CD14-positive monocyte (primary cell): ENCODE results near the gene CCNY. TPM values are rescaled to one million over a fixed set of nuclear protein-coding genes. Genes with fewer than 3 reads are reported as not detected.

Experiments used
- DNase-seq, 3 donors: peaks; one replicate each; pipeline ENCODE4 v3.0.0-alpha.2; 2011 to 2022
- H2AFZ ChIP-seq: 2 replicates; pipeline ENCODE4 v1.6.0; 2012; ENCODE audit warnings: mild to moderate bottlenecking, low read depth, low read length, inconsistent platforms; ENCODE audit not compliant: insufficient read depth, poor library complexity, severe bottlenecking
- H3K27ac ChIP-seq, 2 donors: 1 replicate in 1 of 2; 2 replicates in 1 of 2; pipeline ENCODE4 v1.5.1; 2012 to 2013; ENCODE audit warnings: low read length in 2 of 2, control low read depth in 1 of 2, inconsistent platforms in 1 of 2, low read depth in 1 of 2, mild to moderate bottlenecking in 1 of 2
- H3K27me3 ChIP-seq, 2 donors: one replicate each; pipeline versions ENCODE4 v1.6.0 to v1.6.1; 2011 to 2013; ENCODE audit warnings: low read length in 2 of 2; ENCODE audit not compliant: control insufficient read depth in 2 of 2, insufficient read depth in 2 of 2
- H3K36me3 ChIP-seq, 2 donors: replicated peaks in 1 of 2; 1 replicate in 1 of 2; 2 replicates in 1 of 2; pipeline versions ENCODE4 v1.5.1 to v1.6.1; 2012 to 2013; ENCODE audit warnings: low read length in 2 of 2, control low read depth in 1 of 2, inconsistent platforms in 1 of 2, mild to moderate bottlenecking in 1 of 2; ENCODE audit not compliant: insufficient read depth in 2 of 2, control insufficient read depth in 1 of 2
- H3K4me1 ChIP-seq, 2 donors: 1 replicate in 1 of 2; 2 replicates in 1 of 2; pipeline versions ENCODE4 v1.5.1 to v1.6.1; 2012 to 2013; ENCODE audit warnings: low read length in 2 of 2, control low read depth in 1 of 2, inconsistent platforms in 1 of 2, mild to moderate bottlenecking in 1 of 2, moderate library complexity in 1 of 2; ENCODE audit not compliant: insufficient read depth in 2 of 2, control insufficient read depth in 1 of 2
- H3K4me2 ChIP-seq: replicated peaks from 2 replicates; pipeline ENCODE3; 2012; ENCODE audit warnings: low read length, moderate library complexity, mild to moderate bottlenecking; ENCODE audit not compliant: poor library complexity, severe bottlenecking; ENCODE audit errors: extremely low read depth
- H3K4me3 ChIP-seq, 3 experiments: fragments of 200-600 bp in 1 of 3; sonication (generic) in 1 of 3; replicated peaks in 1 of 3; 1 replicate in 2 of 3; 2 replicates in 1 of 3; pipeline ENCODE4 v1.5.1; 2011 to 2013; ENCODE audit warnings: low read length in 3 of 3, mild to moderate bottlenecking in 3 of 3, control low read depth in 2 of 3, low read depth in 2 of 3, inconsistent platforms in 1 of 3, moderate library complexity in 1 of 3
- H3K79me2 ChIP-seq: 2 replicates; pipeline ENCODE4 v1.6.0; 2012; ENCODE audit warnings: mild to moderate bottlenecking, control low read depth, inconsistent platforms, low read length, moderate library complexity; ENCODE audit not compliant: insufficient read depth
- H3K9ac ChIP-seq: 2 replicates; pipeline ENCODE4 v1.6.0; 2017; ENCODE audit warnings: low read length, mild to moderate bottlenecking; ENCODE audit not compliant: insufficient read depth, poor library complexity, severe bottlenecking
- H3K9me3 ChIP-seq, 2 donors: replicated peaks in 1 of 2; 1 replicate in 1 of 2; 2 replicates in 1 of 2; pipeline versions ENCODE4 v1.5.1 to v1.6.1; 2012 to 2013; ENCODE audit warnings: low read length in 2 of 2, control low read depth in 1 of 2; ENCODE audit not compliant: control insufficient read depth in 1 of 2, insufficient read depth in 1 of 2
- H4K20me1 ChIP-seq: 2 replicates; pipeline ENCODE4 v1.6.0; 2012; ENCODE audit warnings: mild to moderate bottlenecking, low read length, control low read depth, moderate library complexity; ENCODE audit not compliant: insufficient read depth
- H3K27ac Mint-ChIP-seq, 7 donors: one replicate each; pipeline ENCODE4 v1.8.0; 2020; ENCODE audit warnings: mild to moderate bottlenecking in 7 of 7, mixed read lengths in 7 of 7, moderate library complexity in 6 of 7, inconsistent platforms in 2 of 7
- H3K27me3 Mint-ChIP-seq, 3 donors: one replicate each; pipeline ENCODE4 v1.8.0; 2021 to 2022; ENCODE audit warnings: low read depth in 3 of 3, mild to moderate bottlenecking in 3 of 3, mixed read lengths in 3 of 3, moderate library complexity in 3 of 3, inconsistent platforms in 1 of 3
- H3K36me3 Mint-ChIP-seq, 2 donors: one replicate each; pipeline ENCODE4 v1.8.0; 2020; ENCODE audit warnings: mixed read lengths in 2 of 2, inconsistent platforms in 1 of 2, mild to moderate bottlenecking in 1 of 2
- H3K4me1 Mint-ChIP-seq: one replicate; pipeline ENCODE4 v1.8.0; 2020; ENCODE audit warnings: mild to moderate bottlenecking, mixed read lengths
- H3K4me3 Mint-ChIP-seq, 2 donors: one replicate each; pipeline ENCODE4 v1.8.0; 2020; ENCODE audit warnings: mild to moderate bottlenecking in 2 of 2, mixed read lengths in 2 of 2, moderate library complexity in 1 of 2
- H3K9me3 Mint-ChIP-seq, 7 donors: one replicate each; pipeline ENCODE4 v1.8.0; 2020 to 2022; ENCODE audit warnings: mixed read lengths in 7 of 7, mild to moderate bottlenecking in 6 of 7, moderate library complexity in 6 of 7, inconsistent platforms in 2 of 7
- WGBS: methylation state at CpG from one replicate; pipeline ENCODE4 v1.1.5; 2013; ENCODE audit warnings: missing lambda C conversion rate; ENCODE audit not compliant: insufficient coverage; 5-methylcytosine and 5-hydroxymethylcytosine counted together
- intact Hi-C, 2 donors: fragments of 100-400 bp; cut with micrococcal nuclease; formaldehyde crosslinking; loops; one replicate each; pipeline versions ENCODE4 v1.15.0 to v1.15.1; 2023
- polyA plus RNA-seq, 3 donors: library from polyadenylated mRNA; depleted of rRNA in 1 of 3; unstranded in 2 of 3; stranded (reverse) in 1 of 3; fragments of 300-500 nt in 2 of 3; fragments of >200 nt in 1 of 3; fragmentation: Illumina TruSeq in 2 of 3; gene quantifications; 1 replicate in 2 of 3; 2 replicates in 1 of 3; pipeline ENCODE4 v1.2.3, GENCODE V29; 2012 to 2021
- TF ChIP-seq, protein P1 (sequence below): fragments of 200-600 bp; IDR thresholded peaks from one replicate; pipeline ENCODE4 v1.8.0; 2022; ENCODE audit warnings: antibody characterized with exemption, mild to moderate bottlenecking

Gene CCNY
- polyA plus RNA-seq, 3 donors, result 39.9 to 116 (median 64.8) TPM

- peak overlapping the region in 1 of 7 donors; percentile 81 for H3K27ac Mint-ChIP-seq
- intact Hi-C loops, result no loop called here
Observed at GRCh38 chr10:35533565-35533964, 197.3 kb downstream of the CCNY start.

DNA sequence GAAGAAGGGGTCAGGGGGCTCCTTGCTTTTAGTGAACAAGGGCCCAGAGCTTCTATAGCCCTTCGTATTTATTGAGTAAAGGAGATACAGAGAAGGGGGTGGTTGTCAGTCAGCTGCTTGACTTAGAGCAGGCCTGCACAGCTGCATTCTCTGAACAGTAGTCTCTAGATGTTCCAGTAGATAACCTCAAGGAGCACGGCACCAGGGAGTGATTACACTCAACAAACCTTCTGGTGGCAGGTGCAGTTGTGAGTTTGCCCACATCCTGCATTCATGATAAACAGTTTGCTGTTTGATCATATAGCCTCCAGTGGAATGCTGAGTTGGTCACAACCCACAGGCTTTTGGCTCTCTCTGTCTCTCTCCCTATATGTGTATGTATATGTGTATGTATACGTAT, 198.8 kb downstream of the CCNY start:
- Histone ChIP-seq H2AFZ (no peak overlapping the region), H3K9ac (no peak overlapping the region), H3K27ac (no peak overlapping the region), H3K27me3 (no peaks in the 10 kb centered on the region), H3K4me3 (no peak overlapping the region), H3K4me2 (no peak overlapping the region), H3K36me3 (peaks cover 64 to 93% of the 10 kb centered on the region in 2 donors), H3K9me3 (peaks cover 14 to 20% of the 10 kb centered on the region in 2 donors), H3K4me1 (no peaks in the 10 kb centered on the region), H4K20me1 (peaks cover 47% of the 10 kb centered on the region), H3K79me2 (peaks cover 2% of the 10 kb centered on the region)
- H3K4me3 Mint-ChIP-seq, result no peak overlapping the region
- H3K4me1 Mint-ChIP-seq, result peaks cover 8% of the 10 kb centered on the region
- no peak overlapping the region for H3K27ac Mint-ChIP-seq
- WGBS, result 100% methylated on average over 2 of the region's 3 CpGs
- intact Hi-C loops, result no loop called here
- TF ChIP-seq, protein P1, sequence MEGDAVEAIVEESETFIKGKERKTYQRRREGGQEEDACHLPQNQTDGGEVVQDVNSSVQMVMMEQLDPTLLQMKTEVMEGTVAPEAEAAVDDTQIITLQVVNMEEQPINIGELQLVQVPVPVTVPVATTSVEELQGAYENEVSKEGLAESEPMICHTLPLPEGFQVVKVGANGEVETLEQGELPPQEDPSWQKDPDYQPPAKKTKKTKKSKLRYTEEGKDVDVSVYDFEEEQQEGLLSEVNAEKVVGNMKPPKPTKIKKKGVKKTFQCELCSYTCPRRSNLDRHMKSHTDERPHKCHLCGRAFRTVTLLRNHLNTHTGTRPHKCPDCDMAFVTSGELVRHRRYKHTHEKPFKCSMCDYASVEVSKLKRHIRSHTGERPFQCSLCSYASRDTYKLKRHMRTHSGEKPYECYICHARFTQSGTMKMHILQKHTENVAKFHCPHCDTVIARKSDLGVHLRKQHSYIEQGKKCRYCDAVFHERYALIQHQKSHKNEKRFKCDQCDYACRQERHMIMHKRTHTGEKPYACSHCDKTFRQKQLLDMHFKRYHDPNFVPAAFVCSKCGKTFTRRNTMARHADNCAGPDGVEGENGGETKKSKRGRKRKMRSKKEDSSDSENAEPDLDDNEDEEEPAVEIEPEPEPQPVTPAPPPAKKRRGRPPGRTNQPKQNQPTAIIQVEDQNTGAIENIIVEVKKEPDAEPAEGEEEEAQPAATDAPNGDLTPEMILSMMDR, result no peak
- peaks cover 13 to 25% (median 16%) of the 10 kb centered on the region in 7 donors for H3K9me3 Mint-ChIP-seq
- H3K36me3 Mint-ChIP-seq, result peaks cover 86 to 88% of the 10 kb centered on the region in 2 donors
- no peaks in the 10 kb centered on the region for H3K27me3 Mint-ChIP-seq
- no peak for DNase-seq

More at GRCh38 chr10:35533565-35533964, 197.3 kb downstream of the CCNY start:
- WGBS, result 100% methylated on average over 1 of the region's 4 CpGs
- no peak overlapping the region for H3K4me3 Mint-ChIP-seq
- Histone ChIP-seq H3K27me3 (no peaks in the 10 kb centered on the region), H3K9me3 (peaks cover 14 to 20% of the 10 kb centered on the region in 2 donors), H3K79me2 (peaks cover 6% of the 10 kb centered on the region), H3K4me2 (no peak overlapping the region), H3K9ac (no peak overlapping the region), H3K4me1 (no peaks in the 10 kb centered on the region), H2AFZ (no peak overlapping the region), H4K20me1 (peaks cover 38% of the 10 kb centered on the region), H3K4me3 (no peak overlapping the region), H3K27ac (peak overlapping the region in 1 of 2 donors; percentile 16), H3K36me3 (peaks cover 62 to 92% of the 10 kb centered on the region in 2 donors)
- H3K9me3 Mint-ChIP-seq, result peaks cover 13 to 25% (median 16%) of the 10 kb centered on the region in 7 donors
- H3K36me3 Mint-ChIP-seq, result peaks cover 83 to 89% of the 10 kb centered on the region in 2 donors
- H3K27me3 Mint-ChIP-seq, result no peaks in the 10 kb centered on the region
- TF ChIP-seq, protein P1, result no peak
- DNase-seq, result no peak
- peaks cover 5% of the 10 kb centered on the region for H3K4me1 Mint-ChIP-seq
